Measurements from ENCODE around the gene SFXN5.

Gene SFXN5

GRCh38 chr2:72972352-72973136 is 99.0 kb downstream of the SFXN5 start:
- DNase-seq: no peak

GRCh38 chr2:72971036-72971435 is 100.5 kb downstream of the SFXN5 start:
- DNase-seq: no peak

- no peak for DNase-seq
Observed at GRCh38 chr2:72969706-72970105, 101.8 kb downstream of the SFXN5 start.

GRCh38 chr2:72968286-72968685 is 103.2 kb downstream of the SFXN5 start:
- DNase-seq: no peak

GRCh38 chr2:72965770-72966450 is 105.6 kb downstream of the SFXN5 start:
- DNase-seq: no peak

GRCh38 chr2:72965016-72965415 is 106.5 kb downstream of the SFXN5 start:
- DNase-seq: no peak

GRCh38 chr2:72964146-72964525 is 107.4 kb downstream of the SFXN5 start:
- no peak for DNase-seq

- no peak for DNase-seq
Observed at GRCh38 chr2:72963423-72964145, 107.9 kb downstream of the SFXN5 start.

- no peak for DNase-seq
Observed at GRCh38 chr2:72962911-72963310, 108.6 kb downstream of the SFXN5 start.

GRCh38 chr2:72961853-72962468 is 109.6 kb downstream of the SFXN5 start:
- no peak for DNase-seq

- DNase-seq: no peak
Observed at GRCh38 chr2:72961036-72961720, 110.3 kb downstream of the SFXN5 start.

GRCh38 chr2:72959995-72960981 is 111.2 kb downstream of the SFXN5 start:
- DNase-seq: no peak

GRCh38 chr2:72959554-72959953 is 112.0 kb downstream of the SFXN5 start:
- DNase-seq: no peak

GRCh38 chr2:72958542-72959385 is 112.7 kb downstream of the SFXN5 start:
- DNase-seq: no peak

GRCh38 chr2:72956936-72957335 is 114.6 kb downstream of the SFXN5 start:
- no peak for DNase-seq

GRCh38 chr2:72956050-72956395 is 115.5 kb downstream of the SFXN5 start:
- DNase-seq: no peak

GRCh38 chr2:72955228-72956049 is 116.1 kb downstream of the SFXN5 start:
- DNase-seq: no peak

- no peak for DNase-seq
Observed at GRCh38 chr2:72954376-72955227, 116.9 kb downstream of the SFXN5 start.

- DNase-seq: peak in 1 of 2 donors; percentile 7
Observed at GRCh38 chr2:72953976-72954375, 117.5 kb downstream of the SFXN5 start.

Measured in activated CD4-positive, alpha-beta T cell treated with anti-CD3 and anti-CD28 coated beads for 4 hours (primary cell).